Activated CD4-positive, alpha-beta T cell treated with anti-CD3 and anti-CD28 coated beads, Interleukin-2, amount 50 U/mL, for 1 hour (primary cell): Measurements from ENCODE around the gene NEURL3.
"Not testable (repeated sequence)": the region's sequence is repeated elsewhere in the genome, so short reads cannot be mapped to it uniquely, and the experiment has no call there.

Experiments
- DNase-seq: peaks from one replicate; pipeline ENCODE4 v3.0.0-alpha.2; 2020

NEURL3 gene, protein sequence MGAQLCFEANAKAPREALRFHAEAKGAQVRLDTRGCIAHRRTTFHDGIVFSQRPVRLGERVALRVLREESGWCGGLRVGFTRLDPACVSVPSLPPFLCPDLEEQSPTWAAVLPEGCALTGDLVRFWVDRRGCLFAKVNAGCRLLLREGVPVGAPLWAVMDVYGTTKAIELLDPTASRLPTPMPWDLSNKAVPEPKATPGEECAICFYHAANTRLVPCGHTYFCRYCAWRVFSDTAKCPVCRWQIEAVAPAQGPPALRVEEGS

DNA sequence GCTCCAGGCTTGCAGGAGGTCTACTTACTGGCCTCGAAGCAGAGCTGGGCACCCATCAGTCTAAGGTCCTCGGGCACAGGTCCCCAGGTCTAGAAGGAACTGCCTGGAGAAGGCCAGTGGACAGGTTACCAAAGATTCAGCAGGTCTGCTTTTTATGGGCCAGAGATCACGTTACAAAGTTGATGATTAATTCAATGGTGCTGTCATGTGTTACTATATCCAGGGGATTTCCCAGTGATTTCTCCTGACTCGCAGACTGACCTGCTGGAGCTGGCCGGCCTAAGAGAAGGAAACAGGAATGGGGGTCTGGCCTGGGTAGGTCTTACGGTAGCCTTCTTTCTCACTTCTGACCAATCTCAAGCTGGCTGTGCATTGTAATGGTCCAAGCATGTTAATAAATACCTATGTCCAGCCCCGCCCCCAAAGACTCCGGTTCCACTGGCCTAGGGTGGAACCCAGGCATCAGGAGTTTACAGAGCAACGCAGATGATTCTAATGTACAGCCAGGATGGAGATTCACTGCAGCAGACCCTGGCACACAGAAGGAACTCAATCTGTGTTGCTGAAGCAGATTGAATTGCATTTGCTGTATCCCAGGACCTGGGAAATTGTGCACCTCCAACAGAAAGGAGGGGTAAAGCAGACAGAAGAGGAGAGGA, at the start of gene NEURL3:
Gene NEURL3 (minus strand): TSS at position 127 of the 659 bp plus-strand sequence. CDS start 71 bp downstream, at position 56.
- DNase-seq: no peak

DNA sequence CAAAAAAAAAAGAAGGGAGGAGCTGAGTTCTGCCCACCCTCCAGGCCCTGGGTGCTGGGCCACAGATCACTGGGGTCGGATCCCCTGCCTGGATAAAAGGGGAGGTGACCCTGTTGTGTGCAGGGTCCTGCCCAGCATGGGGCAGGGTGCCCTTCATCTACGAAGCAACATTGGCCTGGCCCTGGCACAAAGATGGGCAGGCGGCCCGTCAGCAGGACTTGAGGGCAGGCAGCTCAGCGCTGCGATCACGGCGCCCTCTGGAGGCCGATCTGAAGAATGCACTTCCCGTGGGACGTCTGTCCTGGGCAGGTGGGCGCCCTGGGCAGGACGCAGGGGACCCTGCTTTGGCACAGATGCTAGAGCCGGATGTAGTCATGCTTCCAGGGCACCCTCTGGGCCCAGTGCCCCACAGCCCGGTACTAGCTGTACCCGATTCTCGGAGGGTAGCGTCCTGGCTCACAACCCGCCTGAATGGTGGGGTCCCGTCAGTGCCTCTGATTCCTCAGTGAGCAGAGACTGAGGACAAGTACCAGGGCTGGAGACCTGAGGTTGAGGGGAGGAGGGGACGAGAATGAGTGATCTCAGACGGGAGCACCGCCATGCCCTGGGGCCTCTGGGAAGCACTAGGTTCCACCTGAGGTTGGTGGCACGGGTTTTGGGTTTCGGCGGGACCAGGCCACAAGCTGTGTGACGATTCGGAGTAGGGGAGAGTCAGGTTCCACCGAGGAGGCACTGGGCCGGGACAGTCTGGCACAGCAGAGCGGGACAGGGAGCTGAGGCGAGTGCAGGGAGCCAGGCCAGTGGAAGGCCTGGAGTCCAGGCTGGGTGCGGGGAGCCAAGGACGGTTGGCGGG, 49.4 kb upstream of the NEURL3 start:
- DNase-seq: peak; percentile 71

DNA sequence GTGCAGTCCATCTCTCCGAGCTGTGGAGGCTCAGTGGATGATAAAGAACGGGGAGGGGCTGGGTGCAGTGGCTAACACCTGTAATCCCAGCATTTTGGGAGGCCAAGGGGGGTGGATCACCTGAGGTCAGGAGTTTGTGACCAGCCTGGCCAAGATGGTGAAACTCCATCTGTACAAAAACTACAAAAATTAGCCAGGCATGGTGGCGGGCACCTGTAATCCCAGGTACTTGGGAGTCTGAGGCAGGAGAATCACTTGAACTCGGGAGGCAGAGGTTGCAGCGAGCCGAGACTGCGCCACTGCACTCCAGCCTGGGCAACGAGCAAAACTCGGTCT, 48.8 kb upstream of the NEURL3 start:
- not testable (repeated sequence) for DNase-seq

DNA sequence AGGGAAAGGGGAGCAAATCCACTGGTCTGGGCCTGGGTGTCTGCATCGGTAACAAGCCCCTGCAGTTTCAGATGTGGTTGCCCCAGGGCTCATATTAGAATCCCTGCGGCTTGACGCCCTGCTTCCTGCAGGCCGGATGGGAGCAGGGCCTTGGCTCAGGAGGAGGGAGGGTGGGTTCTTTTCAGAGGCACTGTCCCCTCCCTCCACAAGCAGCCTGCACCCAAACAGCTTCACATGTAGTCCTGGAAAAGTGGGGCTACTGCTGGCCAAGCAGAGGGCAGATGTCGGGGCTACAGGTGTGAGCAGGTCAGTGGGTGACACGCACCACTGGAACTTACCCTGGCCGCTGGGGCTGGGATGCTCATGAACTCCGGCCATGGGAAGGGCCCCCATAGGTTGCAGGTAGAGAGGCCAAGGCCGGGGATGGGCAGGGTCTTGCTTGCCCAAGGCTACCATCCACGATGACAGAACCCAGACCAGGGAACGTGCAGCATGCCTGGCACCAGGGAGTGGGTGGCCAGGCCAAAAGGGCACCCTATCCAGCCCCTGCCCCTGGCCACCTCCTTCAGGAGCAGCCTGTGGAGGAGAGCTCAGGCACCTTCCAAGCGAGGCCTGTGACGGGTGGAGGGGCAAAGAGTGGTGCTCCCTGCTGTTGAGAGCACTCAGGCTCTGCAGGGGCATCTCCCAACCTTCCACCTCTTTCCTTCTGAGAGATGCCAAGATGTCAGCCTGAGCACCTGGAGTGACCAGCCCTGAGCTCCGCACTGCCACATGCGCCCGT, 48.2 kb upstream of the NEURL3 start:
- no peak for DNase-seq

DNA sequence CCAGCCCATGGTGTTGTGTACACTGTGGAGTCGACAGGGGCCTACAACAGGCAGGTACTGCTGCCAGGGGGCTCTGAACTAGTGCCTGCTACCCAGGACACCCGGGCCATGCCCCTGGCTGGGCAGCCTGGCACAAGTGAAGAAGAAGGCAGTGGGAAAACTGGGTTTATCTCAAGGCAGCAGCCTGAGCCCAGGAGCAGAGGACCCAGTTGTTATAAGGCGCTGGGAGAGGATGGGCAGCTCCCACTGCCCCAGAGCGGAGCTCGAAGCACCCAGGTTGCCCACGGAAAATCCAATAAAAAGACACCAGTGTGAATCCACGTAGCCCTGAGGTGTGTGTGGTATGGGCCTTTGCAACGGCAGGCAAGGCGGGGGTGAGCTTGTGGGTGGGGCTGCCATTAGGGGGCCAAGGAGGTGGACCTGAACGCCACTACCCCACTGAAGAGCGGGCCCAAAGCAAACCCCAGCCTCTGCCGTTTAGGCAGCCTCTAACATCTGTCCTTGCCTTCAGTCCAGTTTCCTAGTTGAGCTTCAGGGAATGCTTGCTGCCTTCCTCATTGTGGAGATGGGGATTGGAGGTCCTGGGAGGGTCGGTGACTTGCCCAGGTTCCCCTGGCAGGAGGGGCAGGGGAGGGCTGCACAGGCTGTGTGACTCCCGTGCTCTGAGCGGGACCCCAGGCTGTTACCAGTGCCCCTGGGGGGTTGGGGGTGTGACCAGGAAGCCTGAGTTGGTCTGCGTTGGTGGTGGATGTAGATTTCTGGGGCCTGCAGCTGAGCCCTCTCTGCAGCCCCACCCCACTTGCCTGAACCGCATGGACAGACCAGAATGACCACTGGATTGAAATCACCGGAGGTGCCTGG, 47.4 kb upstream of the NEURL3 start:
- no peak for DNase-seq

DNA sequence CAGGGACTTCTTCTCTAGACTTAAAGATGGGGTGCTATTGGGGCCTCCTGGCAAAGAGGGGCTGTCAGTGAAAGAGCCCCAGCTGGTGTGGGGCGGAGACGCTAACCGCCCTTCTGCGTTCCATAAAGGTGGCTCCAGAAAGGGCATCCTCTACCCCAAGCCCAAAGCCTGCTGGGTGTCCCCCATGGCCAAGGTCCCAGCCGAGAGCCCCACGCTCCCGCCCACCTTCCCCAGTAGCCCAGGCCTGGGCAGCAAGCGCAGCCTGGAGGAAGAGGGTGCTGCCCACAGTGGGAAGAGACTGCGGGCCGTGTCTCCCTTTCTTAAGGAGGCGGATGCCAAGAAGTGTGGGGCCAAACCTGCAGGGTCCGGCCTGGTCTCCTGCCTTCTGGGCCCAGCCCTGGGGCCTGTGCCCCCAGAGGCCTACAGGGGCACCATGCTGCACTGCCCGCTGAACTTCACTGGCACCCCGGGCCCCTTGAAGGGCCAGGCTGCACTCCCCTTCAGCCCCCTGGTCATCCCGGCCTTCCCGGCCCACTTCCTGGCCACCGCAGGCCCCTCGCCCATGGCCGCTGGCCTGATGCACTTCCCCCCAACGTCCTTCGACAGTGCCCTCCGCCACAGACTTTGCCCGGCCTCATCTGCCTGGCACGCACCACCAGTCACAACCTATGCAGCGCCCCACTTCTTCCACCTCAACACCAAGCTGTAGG, 46.6 kb upstream of the NEURL3 start:
- no peak for DNase-seq

DNA sequence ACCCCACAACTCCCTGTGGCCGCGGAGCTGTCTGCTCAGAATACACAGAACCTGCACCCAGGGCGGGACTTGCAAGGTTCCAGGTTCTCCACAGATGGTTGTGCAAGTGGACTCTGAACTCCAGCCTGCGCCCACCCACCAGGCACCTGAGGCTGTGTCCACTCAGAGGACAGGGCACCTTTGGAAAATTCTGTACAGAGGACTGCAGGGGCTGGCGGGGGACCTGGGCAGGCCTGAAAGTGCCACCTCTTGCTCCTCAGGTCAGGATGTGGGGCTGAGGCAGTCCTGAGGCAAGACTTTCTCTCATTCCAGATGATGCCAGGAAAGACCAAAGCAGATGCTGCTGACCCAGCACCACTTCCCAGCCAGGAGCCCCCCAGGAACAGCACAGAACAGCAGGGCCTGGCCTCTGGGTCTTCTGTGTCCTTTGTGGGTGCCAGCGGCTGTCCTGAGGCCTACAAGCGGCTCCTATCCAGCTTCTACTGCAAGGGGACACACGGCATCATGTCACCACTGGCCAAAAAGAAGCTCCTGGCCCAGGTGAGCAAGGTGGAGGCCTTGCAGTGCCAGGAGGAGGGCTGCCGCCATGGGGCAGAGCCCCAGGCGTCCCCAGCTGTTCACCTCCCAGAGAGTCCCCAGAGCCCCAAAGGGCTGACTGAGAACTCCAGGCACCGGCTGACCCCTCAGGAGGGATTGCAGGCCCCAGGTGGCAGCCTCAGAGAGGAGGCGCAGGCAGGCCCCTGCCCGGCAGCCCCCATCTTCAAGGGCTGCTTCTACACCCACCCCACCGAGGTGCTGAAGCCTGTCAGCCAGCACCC, 45.8 kb upstream of the NEURL3 start:
- DNase-seq: no peak

DNA sequence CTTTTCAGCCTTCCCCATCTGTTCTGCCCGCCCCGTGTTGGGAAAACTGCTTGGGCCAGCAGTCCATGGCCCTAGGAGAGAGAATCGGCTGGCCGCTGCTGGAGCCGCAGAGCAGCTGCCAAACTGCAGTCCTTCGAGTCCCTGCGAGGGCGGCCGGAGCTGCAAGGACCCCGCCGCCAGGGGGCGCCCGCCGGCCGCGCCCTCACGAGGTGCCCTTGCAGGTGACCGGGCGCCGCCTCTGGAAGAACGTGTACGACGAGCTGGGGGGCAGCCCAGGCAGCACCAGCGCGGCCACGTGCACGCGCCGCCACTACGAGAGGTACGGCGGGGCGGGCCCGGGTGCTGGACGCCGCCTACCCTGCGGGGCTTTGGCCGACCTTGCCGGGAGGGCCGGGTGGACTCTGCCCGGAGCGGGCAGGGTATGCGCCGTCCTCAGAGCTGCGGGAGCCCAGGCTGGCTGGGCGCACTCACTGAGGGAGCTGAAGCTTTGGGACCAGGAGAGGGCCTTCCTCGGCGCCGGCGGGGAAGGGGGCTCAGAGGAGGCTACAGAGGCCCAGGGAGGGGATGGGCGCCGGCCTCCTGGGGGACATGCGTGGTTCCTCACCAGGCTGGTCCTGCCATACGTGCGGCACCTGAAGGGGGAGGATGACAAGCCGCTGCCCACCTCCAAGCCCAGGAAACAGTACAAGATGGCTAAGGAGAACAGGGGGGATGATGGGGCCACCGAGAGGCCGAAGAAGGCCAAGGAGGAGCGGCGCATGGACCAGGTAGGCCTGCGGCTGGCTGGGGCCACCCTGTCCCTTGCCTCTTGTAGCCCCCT, 45.0 kb upstream of the NEURL3 start:
- DNase-seq: no peak

DNA sequence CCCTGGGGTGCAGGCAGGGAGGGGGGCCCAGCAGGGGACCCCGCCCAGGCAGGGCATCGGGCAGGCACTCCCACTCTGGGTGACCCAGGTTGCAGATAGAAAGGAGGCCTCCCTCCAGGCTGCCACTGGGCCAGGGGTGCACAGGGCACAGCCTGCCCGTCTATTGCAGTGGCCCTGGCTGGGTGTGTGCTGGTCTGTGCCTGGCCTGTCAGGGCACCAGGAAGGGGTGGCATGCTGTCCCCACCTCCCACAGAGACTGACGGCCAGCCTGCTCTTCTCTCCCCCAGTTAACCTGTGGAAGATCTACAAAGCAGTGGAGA, 44.3 kb upstream of the NEURL3 start:
- no peak for DNase-seq

DNA sequence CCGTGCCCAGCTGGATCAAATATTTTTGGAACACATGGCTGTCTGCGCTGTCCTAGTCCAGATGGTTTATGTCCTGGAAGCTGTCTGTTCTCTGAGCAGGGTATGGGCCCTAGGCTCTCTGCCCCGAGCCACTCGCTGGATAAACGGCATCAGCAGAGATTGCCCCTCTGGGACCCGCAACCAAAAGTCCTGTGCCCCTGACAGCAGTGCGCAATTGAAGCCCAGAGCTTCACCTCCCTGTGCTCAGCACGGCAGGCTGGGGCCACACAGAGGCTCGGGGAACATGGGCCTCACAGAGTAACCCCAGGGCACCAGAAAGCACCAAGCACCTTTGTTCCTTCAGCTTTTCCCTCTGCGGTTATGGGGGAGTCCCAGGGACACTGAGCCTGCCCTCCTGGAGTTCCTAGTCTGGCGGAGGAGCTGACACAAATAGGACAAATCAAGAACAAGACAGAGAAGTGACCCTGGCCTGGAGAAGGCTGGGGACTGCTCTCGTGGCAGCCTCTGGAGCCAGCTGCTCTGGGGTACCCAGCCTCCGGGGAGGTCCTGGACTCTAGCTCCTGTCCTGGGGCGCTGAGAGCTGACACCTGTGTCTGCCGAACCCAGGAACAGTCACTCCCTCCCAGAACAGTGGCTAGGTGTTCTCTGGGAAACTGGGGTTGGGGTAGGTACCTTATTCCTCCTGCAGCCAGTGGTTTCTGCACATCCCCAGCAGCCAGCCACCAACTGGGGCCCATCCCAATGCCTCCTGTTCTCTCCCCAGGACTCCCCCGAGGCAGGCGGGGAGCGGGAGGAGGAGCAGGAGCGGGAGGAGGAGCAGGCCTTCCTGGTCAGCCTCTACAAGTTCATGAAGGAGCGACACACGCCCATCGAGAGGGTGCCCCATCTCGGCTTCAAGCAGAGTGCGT, 43.7 kb upstream of the NEURL3 start:
- DNase-seq: no peak

DNA sequence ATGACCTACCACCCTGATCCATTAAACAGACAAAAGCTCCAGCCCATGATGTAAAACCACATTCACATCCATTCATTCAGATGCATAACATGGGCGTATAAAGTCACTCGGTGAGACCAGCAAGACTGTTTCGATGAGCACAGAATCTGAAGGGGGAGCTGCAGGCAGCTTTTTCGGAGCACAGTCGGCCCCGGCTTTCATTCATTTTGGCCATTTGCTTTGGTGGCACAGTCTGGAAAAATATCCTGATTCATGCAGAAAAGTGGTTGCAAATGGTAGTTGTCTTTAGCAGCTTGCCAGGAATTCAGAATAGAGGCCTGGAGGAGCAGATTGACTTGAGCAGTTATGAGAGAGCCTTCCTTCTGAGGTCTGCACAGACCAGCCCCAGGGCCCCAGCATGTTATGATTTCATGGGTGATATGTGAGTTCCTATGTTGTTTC, 42.6 kb upstream of the NEURL3 start:
- DNase-seq: no peak

DNA sequence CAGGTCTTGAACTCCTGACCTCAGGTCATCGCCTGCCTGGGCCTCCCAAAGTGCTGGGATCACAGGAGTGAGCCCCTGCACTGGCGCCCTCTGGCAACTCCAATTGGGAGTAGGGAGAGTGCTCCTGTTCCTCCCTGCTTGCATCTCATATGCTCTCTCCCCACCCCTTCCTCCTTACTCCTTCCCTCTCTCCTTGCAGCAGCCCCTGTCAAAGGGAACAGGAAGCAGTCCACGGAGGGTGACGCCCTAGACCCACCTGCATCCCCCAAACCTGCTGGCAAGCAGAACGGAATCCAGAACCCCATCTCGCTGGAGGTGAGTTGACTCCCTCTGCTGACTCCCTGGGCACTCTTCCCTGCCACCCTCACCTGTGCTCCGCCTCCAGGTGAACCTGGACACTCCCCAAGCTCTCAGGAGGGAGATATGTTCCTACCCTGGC, 42.1 kb upstream of the NEURL3 start:
- DNase-seq: no peak

DNA sequence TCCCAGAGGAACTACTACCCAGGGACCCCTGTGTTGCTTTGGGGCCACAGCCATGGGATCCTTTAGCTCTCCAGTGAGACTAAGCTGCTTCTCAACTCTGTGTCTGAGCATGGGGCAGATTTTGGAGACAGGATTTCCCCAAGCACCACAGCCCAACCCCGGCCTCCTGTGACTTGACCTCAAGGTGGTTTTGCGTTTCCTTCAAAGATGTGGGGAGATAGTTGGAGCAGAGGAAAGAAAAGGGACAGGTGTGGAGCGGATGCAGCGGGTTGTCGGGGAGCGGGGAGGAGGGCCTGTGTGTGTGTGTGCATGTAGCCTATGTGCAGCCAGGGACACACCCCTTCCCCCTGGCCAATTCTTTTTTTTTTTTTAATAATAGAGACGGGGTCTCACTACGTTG, 41.6 kb upstream of the NEURL3 start:
- no peak for DNase-seq

DNA sequence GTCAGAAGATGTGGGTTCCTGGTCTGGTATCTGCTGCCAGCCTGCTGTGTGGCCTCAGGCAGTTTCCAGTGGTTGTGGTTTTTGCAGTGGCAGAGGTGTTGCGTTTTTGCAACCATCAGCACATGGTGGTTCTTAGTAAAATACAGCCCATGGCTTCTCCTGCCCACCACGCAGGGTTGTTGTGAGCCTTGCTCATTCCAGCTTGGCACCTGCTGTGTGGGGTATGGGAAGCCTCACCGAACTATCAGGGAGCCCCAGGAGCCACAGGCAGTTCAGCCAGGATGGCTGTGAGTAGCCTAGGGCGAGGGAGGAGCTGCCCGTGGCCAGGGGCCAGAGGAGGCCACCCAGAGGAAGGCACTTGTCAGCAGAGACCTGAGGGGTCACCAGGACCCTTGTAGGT, 41.2 kb upstream of the NEURL3 start:
- no peak for DNase-seq

DNA sequence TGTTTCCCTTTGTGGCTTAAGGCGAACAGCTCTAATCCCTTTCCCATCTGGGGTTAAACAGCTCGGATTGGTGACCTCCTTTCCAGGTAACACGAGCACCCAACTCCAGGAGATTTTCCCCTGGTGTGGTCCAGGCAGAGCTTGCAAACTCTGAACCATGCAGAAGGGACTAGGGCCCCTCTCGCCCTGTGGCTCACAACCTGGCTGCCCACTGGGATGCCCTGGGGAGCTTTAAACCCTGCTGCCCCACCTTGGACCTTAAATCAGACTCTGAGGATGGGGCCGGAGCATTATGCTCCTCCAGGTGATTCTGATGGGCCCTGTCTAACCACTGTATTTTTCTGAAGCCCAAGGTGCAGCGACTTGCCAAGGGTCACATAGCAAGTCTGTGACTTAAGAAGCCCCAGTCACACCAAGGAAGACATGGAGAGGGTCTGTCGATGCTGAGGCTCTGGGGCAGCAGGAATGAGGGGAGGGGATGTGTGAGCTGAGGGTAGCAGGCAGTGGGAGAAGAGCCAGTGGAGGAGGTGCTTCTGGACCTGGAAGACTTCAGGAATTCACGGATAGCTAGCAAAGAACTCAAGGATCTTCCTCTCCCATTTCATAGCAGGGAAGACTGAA, 37.3 kb upstream of the NEURL3 start:
- no peak for DNase-seq

DNA sequence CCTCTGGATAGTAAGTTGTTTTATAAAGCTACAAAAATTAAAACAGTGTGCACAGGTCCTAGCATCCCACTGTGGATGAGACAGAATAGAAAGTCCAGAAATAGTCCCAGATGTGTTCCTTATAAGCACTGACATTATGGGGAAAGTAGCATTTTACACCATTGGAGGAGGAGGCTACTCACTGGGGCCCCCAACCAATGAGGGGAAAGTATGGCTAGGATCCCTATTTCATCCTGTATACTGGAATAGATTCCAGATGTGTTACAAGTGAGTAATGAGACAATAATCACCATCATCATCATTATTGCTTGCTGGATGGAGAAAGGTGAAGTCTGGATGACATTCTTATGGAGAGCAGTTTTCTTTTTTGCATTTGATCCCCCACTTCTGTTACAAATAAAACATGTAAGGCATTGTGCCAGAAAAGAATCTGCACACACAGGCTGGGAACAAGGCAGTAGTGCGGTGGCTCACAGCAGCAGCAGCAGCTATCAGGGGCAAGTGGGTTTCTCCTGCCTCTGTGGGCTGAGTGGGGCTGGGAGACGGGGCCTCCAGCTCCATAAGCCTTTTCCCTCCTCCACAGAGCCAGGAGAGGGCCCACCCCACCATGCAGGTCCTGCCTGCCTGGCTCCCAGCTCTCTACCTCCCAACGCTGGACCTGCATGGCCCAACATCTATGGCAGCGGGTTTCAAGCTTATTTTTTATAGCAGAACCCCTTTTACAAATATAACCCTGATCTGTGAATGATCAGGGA, 36.4 kb upstream of the NEURL3 start:
- no peak for DNase-seq

DNA sequence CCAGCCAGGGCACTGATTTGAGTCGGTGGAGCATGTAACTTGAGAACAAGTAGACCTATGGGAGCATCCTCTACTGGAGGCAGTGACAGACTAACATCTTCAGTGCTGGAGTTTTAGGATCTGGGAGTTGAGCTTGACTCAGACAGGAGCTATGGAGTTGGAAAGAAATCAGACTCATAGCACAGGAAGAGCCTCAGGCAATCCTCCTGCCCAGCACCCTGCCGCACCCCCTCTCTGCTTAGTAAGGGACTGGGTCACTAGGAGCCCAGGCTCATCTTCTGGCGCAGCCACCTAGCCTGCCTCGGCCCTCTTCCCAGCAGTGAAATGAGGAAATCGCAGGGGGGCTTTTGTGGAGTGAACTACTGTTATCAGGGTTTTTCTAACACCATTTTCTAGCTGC, 35.0 kb upstream of the NEURL3 start:
- DNase-seq: no peak
